HG03469 (cell line): ENCODE measurements around the gene SCAPER.
"Not testable (repeated sequence)": the region's sequence is repeated elsewhere in the genome, so short reads cannot be mapped to it uniquely, and the experiment has no call there.

Experiments used
- ATAC-seq: cut with Tn5 transposase; IDR thresholded peaks from one replicate; pipeline ENCODE4 v1.9.1; 2021; ENCODE audit warnings: mild to moderate bottlenecking, moderate library complexity, moderate number of reproducible peaks; ENCODE audit not compliant: unreplicated experiment

Gene SCAPER

DNA sequence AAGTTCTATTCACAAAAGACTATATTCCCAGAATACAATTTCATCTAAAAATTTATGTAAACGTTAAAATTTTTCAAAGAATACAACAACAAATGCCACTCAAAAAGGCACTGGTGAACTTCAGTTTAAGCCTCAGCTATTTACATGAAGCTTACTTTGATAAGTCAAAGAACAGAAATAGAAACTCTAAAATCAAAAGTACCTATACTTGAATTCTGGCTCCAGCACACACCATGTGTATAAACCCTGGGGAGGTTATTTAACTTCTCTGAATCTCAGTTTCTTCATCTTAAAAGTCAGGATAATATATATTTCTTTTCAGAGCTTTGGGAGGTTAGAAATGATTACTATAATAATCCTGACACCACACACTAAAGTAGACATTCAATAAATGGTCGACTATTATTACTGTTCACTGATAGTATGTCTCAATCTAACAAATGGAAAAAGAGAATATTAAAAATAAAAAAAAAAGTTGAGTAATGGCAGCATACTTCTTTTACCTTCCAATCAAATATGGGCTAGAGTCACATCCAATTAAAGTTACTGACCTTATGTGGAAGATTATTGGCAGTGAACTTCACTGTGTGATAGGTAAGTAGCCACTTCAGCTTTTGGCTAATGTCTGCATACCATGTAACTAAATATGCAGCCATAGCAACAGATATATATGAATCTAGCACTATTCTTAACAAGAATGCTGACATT, 320.1 kb downstream of the SCAPER start:
- no peak for ATAC-seq

DNA sequence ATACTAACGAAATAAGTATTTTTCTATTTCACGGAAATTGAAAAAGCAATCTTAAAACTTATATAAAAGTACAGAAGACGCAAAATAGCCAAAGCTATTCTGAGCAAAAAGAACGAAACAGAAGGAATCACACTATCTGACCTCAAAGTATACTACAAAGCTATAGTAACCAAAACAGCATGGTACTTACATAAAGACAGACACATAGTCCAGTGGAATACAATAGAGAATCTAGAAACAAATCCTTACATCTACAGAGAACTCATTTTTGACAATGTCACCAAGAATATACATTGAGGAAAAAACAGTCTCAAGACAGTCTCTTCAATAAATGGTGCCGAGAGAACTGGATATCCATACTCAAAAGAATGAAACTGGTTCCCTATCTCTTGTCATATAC, 322.6 kb downstream of the SCAPER start:
- ATAC-seq, result no peak

GRCh38 chr15:76577879-76578512, 327.1 kb downstream of the SCAPER start:
- ATAC-seq, result no peak

DNA sequence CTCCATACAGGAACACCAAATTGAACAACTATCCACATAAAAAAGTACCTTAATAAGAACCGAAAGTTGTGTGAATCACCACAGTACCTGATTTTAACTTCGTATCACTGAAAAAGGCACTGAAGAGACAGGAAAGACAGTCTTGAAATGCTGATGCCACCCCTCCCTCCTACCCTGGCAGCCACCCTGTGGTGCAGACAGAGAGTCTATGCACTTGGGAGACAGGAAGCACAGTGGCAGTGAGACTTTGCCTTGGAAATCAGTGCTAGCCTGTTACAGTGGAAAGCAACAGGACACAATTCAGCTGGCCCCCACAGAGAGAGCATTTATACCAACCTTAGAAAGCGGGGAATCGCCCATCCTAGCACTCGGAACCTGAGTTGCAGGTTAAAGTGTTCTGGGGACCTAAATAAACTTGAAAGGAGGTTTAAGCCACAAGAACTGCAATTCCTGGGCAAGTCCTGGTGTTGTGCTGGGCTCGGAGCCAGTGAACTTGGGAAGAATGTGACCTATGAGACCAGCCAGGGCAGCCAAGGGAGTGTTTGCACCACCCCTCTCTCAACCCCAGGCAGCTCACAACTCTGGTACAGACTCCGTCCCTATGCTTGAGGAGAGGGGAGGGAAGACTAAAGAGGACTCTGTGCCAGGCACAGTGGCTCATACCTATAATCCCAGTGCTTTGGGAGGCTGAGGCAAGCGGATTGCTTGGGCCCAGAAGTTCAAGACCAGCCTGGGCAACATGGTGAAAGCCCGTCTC, 328.4 kb downstream of the SCAPER start:
- no peak for ATAC-seq

GRCh38 chr15:76575679-76576078, 329.5 kb downstream of the SCAPER start:
- peak; percentile 18 for ATAC-seq

GRCh38 chr15:76575274-76575673, 329.9 kb downstream of the SCAPER start:
- ATAC-seq, result peak; percentile 74

DNA sequence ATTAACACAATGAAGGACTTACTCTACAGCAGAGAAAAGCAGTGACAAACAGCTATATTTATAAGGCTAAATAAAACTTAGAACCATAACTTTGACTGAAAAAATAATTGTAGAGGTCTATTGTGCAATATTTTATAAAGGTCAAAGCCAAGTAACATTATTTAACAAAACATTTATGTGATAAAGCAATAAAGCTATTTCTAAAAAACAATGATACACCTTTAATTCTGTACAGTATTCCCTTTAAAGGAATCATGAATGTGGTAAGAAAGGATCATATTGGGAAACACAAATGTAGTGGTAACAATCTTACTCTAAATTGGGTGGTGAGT, 332.2 kb downstream of the SCAPER start:
- no peak for ATAC-seq

DNA sequence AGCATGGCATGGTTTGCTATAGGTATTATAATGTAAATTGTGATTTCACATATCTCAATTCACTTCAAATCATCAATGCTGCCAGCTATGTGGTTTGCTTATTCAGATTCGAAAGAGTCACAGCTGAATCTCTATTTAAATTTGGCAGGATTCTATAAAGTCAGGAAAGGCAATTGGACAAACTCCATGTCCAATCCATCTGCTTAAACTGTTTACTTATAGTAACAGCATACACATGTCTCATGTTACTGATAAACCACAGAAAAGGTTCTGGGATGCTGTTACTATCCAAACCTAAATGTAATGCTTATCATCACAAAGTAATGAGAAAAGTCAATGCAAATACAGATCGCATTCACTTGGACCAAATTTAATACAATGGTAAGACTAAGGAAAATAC, 338.9 kb downstream of the SCAPER start:
- no peak for ATAC-seq

DNA sequence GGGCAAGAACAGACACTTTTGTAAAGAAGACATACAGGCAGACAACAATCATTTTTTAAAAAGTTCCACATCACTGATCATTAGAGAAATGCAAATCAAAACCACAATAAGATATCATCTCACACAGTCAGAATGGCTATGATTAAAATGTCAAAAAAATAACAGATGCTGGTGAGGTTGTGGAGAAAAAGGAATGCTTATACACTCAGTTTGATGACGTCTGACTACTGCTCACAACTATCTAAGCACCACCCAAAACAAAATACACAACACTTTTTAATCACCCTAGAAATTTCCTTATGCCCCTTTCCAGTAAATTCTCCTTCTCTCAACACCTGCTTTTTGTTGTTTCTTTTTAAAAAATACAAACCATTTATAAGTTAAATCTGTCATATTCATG, 339.8 kb downstream of the SCAPER start:
- ATAC-seq, result no peak

DNA sequence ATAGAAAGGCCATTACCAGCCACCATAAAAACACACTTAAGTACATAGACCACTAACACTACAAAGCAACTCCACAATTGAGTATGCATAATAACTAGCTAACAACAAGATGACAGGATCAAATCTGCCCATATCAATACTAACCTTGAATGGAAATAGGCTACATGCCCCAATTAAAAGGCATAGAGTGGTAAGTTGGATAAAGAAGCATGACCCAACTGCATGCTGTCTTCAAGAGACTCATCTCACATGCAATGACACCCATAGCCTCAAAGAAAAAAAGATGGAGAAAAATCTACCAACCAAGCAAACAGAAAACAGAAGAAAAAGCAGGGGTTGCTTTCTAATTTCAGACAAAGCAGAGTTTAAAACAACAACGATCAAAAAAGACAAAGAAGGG, 349.9 kb downstream of the SCAPER start:
- ATAC-seq, result no peak

- no peak for ATAC-seq
Measured at GRCh38 chr15:76553564-76553963, 351.6 kb downstream of the SCAPER start.

DNA sequence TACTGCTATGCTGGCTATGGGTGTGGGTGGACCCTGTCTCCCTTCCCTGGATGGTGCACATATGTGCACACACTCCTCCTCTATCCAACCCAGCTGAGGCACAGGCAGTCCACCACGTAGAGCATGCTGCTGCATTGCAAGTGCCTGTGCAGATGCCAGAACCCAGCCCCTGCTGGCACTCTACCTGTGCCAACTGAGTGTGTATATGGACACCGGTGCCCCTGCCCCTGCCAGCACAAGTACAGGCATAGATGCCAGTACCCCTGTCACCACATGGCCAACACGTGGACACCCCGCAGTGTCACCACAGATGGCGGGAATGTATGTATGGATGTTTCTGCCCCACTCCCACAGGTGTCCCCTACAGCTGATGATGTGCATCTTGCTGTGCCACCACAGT, 352.0 kb downstream of the SCAPER start:
- ATAC-seq, result no peak

GRCh38 chr15:76546805-76547204, 358.3 kb downstream of the SCAPER start:
- ATAC-seq, result no peak

DNA sequence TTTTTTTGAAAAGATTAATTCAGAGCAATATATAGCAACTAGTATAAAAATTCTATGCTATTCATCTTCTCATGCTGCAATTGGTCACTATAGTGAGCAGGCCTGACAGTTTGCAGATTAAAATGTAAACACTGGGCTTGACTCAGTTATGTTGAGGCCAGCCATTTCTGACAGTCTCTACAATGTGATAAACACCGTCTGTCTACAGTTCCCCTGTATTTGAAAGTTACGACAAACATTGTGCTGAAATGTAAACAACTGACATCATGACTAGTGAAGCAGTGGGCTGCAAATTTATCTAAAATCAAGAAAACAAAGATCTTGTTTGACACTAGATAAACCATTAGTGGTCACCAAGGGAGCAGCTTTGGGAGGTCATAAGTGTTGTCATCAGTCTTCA, 371.1 kb downstream of the SCAPER start:
- no peak for ATAC-seq

- no peak for ATAC-seq
Measured at GRCh38 chr15:76533060-76533820, 371.9 kb downstream of the SCAPER start.

GRCh38 chr15:76529911-76530310, 375.2 kb downstream of the SCAPER start:
- no peak for ATAC-seq

DNA sequence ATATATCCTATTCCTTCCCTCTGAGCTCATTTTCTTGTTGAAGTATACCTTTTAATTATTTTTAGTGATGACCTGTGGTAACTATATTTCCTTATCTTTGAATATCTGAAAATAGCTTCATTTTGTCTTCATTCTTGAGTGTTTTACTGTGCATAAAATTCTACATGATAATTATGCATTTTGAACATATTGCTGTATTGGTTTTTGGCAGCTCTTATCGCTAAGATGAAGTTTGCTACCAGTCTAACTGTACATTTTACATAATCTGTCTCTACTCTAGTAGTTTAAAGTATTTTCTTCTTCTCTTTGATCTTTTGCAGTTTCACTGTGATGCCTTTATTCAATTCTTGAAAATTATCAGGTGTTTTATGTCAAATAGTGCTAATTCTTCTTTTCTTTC, 379.0 kb downstream of the SCAPER start:
- no peak for ATAC-seq

DNA sequence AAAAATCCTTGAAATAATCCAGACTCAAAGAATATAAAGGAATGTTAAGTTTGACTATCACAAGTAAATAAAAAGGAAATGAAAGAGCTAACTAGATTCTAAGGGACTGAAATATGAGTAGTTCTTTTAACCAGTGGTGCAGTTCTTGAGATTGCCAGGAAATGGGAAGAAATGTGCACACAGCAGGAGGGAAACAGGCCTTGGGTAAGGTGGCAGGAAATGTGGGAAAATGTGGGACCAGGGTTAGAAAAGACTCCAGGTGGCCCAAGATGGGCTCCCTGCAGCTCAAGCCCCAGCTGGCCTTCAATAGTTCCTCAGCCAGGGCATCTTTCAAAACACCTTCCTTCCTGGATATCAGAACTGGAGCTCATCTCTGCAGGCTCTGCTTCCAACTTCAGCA, 387.2 kb downstream of the SCAPER start:
- ATAC-seq, result no peak

DNA sequence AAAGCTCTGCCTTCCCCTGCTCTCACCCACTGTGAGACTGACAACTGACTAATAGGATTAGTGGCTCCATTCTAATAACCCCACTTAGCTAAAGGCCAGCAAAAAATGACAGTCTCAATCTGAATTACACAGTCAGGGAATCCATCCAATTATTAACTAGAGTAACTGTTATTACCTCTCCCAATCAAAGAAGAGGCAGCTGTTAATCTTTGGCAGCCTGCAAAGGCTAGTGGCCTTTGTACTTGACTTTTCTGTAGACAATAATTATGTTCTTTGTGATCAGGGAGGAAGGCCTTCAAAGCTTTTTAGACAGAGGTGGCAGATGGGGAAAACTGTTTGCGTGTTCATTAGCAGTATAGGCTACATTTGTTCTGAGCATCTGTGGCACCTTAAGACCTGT, 390.9 kb downstream of the SCAPER start:
- no peak for ATAC-seq

GRCh38 chr15:76512971-76513370, 392.2 kb downstream of the SCAPER start:
- no peak for ATAC-seq

GRCh38 chr15:76510663-76511062, 394.5 kb downstream of the SCAPER start:
- not testable (repeated sequence) for ATAC-seq
